Activated CD4-positive, alpha-beta T cell treated with anti-CD3 and anti-CD28 coated beads, Interleukin-10, Interleukin-2, amounts not matched to agents 100 ng/mL and 50 ng/mL, durations not matched to agents 16 hours and 8 hours (primary cell): Measurements from ENCODE around the gene AGR3.

Experiments used
- DNase-seq: peaks from one replicate; pipeline ENCODE4 v3.0.0-alpha.2; 2020

Gene AGR3

GRCh38 chr7:16881844-16882243, at the start of gene AGR3:
TSS of gene AGR3 (minus strand) at chr7:16881983. CDS start at chr7:16878618, 3,365 bp downstream.
- no peak for DNase-seq

- no peak for DNase-seq
Observed at GRCh38 chr7:16930946-16931345, 49.2 kb upstream of the AGR3 start.

GRCh38 chr7:16929146-16929762, 47.5 kb upstream of the AGR3 start:
- DNase-seq = no peak

GRCh38 chr7:16926861-16927260, 45.1 kb upstream of the AGR3 start:
- no peak for DNase-seq

- DNase-seq = peak; percentile 37
Observed at GRCh38 chr7:16926283-16926682, 44.5 kb upstream of the AGR3 start.

GRCh38 chr7:16925609-16926008, 43.8 kb upstream of the AGR3 start:
- DNase-seq = no peak

GRCh38 chr7:16923019-16923418, 41.2 kb upstream of the AGR3 start:
- DNase-seq = peak; percentile 32

GRCh38 chr7:16921644-16922257, 40.0 kb upstream of the AGR3 start:
- DNase-seq = no peak

GRCh38 chr7:16921151-16921550, 39.4 kb upstream of the AGR3 start:
- no peak for DNase-seq

- DNase-seq = no peak
Observed at GRCh38 chr7:16919440-16919839, 37.7 kb upstream of the AGR3 start.

GRCh38 chr7:16918288-16918895, 36.6 kb upstream of the AGR3 start:
- peak; percentile 31 for DNase-seq

GRCh38 chr7:16916738-16917137, 35.0 kb upstream of the AGR3 start:
- no peak for DNase-seq

GRCh38 chr7:16916105-16916639, 34.4 kb upstream of the AGR3 start:
- DNase-seq = peak; percentile 19

GRCh38 chr7:16915405-16915804, 33.6 kb upstream of the AGR3 start:
- DNase-seq = no peak

- DNase-seq = no peak
Observed at GRCh38 chr7:16914771-16915170, 33.0 kb upstream of the AGR3 start.

GRCh38 chr7:16913643-16914042, 31.9 kb upstream of the AGR3 start:
- no peak for DNase-seq

- DNase-seq = no peak
Observed at GRCh38 chr7:16912540-16912939, 30.8 kb upstream of the AGR3 start.

GRCh38 chr7:16908561-16908960, 26.8 kb upstream of the AGR3 start:
- DNase-seq = no peak

GRCh38 chr7:16905300-16906044, 23.7 kb upstream of the AGR3 start:
- DNase-seq = no peak

GRCh38 chr7:16904076-16904475, 22.3 kb upstream of the AGR3 start:
- no peak for DNase-seq

- no peak for DNase-seq
Observed at GRCh38 chr7:16900209-16900768, 18.5 kb upstream of the AGR3 start.

GRCh38 chr7:16891874-16892643, 10.3 kb upstream of the AGR3 start:
- DNase-seq = no peak
